GM19397 (cell line): Measurements from ENCODE around the gene ANXA11.
"Not testable (repeated sequence)": the region's sequence is repeated elsewhere in the genome, so short reads cannot be mapped to it uniquely, and the experiment has no call there.

Experiments
- ATAC-seq: cut with Tn5 transposase; IDR thresholded peaks from one replicate; pipeline ENCODE4 v1.9.1; 2021; ENCODE audit warnings: mild to moderate bottlenecking, moderate library complexity; ENCODE audit not compliant: unreplicated experiment

The ANXA11 gene

DNA sequence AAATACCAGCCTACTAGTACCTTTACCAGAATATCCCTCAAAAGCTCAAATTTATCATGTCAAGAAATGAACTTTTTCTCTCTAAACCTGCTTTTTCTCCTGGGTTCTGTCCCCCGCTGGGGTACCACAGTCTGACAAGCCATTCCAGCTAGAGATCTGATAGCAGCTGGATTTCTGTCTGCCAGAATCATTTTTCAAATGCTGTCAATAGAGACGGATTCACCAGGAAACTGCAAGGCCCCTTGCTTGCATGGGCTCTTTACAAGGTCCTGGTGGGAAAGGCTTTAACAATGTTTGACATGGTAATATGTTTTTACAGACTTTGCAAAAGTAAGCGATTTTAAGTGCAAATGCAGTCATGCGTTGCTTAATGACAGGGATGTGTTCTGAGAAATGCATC is 4.9 kb upstream of the ANXA11 start:
- no peak for ATAC-seq

GRCh38 chr10:80207768-80208370 is 2.5 kb upstream of the ANXA11 start:
- no peak for ATAC-seq

- ATAC-seq: no peak
Observed at GRCh38 chr10:80206277-80206655, 929 bp upstream of the ANXA11 start.

- ATAC-seq: peak; percentile 40
Observed at GRCh38 chr10:80204677-80205476, 460 bp downstream of the ANXA11 start.

DNA sequence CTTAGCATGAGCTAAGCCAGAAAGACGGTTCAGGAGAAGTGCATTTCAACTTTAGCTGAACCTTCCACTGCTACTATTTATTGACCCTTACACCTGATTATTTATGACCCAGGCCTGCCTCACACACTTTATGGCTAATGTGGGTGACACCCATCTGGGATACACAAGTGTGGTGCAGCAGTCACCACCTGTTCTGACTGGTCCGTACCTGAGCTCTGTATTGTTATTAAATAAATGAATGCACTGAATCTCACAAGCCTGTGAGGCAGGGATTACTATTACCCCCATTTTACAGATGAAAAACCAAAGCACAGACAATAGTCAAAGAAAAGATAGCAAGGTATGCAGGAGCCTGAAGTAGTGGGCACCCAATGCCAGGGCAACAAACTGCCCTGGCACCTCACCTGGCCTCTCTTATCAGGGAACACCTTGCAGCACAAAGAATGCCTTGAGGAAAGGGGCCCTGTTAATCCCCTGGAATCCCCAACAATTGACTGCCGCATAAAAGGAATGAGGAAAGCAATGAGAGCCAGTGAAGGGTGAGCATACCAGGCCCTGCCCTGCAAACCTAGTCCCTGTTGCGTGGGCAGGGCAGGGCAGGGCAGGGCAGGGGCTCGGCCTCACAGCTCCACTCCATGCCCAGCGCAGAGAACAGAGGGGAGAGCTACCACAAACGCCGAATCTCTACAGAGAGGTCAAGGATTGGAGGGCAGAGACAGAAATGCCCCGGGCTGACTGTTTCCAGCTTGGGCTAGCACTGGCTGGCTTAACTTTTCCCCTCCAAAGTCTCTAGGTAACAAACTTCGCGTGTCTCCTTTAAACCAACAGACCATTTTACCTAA is 1.3 kb downstream of the ANXA11 start:
- no peak for ATAC-seq

DNA sequence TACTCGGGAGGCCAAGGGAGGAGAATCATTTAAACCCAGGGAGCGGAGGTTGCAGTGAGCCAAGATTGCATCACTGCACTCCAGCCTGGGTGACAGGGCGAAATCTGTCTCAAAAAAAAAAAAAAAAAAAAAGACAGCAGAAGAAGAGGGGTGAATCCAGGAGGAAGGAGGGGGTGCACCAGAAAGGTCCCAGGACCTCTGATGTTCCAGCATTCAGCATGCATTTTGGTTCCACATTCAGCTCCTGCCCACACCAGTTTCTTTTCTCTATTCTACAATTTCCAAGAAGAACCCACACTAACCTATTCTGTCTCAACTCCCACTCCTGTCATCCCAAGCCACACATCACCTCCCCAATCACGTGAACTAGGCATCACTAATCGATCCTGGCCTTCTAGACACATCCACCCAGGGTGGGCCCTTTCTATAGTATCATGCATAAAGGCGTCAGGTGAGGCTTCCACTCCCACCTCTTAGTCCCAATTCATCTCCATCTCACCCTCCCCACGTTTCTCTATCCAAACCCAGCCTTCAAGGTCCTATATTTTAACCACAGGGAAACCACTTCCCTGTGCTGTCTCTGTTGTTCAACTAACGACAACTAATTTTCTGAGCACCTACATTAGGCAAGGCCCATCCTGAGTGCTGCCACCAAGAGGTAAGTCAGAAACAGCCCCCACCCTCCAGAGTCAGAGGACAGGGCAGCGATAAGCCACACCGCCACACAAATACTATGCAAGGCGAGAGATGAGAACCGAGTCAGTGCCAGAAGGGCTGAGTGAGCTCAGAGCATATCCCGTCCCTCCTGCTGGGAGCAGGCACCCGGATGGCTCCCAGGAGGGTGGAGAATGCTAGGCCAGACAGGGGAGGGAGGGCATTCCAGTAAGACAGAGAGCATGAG is 2.2 kb downstream of the ANXA11 start:
- ATAC-seq: peak; percentile 38

GRCh38 chr10:80202530-80202929 is 2.8 kb downstream of the ANXA11 start:
- not testable (repeated sequence) for ATAC-seq

- ATAC-seq: no peak
Observed at GRCh38 chr10:80201608-80202141, 3.7 kb downstream of the ANXA11 start.

DNA sequence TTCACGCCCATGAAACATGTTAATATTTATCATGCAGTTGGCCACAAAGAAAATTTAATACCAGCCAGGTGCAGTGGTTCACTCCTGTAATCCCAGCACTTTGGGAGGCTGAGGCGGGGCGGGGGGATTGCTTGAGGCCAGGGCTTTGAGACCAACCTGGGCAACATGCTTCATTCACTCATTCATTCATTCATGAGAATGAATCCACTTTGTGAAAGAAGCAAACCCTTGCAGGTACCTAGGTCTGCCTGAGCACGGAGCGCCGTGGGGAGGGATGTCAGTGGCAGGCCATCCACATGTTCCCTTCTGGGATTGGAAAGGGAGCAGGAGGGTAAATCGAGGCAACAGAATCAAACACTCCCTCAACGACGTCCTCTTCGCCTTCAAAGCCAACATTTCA is 4.7 kb downstream of the ANXA11 start:
- no peak for ATAC-seq

DNA sequence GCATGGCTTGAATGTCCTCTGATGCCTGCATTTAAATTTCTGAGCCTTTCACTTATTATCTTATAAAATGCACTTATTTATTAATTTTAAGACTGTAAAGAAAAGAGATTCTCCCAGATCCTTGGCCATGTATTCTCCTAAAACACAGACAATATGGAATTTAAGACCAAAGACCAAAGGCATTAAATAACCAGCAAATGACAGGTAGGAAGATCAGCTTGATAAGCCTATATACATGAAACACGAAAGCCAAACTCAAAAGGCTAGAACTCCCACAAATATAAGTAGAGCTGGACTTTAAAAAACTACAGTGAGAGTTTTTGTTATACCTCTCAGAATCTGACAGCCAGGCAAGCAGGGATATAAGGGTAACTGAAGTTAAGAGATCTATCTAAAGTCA is 5.1 kb downstream of the ANXA11 start:
- ATAC-seq: no peak

- ATAC-seq: no peak
Observed at GRCh38 chr10:80199828-80200227, 5.5 kb downstream of the ANXA11 start.

DNA sequence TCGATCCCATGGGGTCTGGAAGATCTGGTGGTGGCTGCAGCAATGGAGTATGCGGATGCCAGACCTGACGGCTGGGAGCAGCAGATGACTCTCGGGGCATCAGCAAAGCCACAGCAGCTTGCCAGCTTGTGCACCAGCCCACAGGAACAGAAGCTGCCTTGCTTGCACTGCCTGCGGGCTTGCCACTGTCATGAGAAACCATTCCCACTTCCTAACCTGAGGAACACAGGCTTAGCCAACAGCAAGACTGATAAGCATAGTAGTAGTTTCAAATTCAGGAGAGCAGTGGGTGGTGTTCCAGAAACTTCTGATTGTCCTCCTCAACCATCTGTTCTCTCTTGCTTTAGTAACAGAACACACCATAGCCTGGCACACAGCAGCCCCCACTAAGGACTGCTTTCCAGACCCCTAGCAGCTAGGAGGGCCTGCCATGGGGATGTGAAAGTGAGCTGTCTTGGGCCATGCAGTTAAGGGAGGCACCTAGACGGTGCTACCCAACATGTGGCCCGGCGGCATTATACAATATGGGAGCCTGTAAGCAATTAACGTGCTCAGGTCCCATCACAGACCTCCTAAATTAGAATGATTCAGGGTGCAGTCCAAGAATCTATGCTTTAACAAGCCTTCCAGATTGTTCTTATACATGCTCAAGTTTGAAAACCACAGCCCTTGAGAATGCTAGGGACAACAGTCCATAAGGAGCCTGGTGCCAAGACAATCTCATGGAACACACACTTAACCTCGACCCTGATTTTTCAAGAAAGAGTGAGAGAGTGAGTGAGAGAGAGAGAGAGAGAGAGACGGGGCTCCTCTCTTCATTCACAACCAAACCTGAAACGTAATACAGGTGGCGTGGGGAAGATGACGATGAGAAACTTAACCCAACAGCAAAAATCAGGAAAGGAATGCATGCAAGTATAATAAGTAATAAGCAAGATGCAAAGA is 7.1 kb downstream of the ANXA11 start:
- ATAC-seq: no peak

DNA sequence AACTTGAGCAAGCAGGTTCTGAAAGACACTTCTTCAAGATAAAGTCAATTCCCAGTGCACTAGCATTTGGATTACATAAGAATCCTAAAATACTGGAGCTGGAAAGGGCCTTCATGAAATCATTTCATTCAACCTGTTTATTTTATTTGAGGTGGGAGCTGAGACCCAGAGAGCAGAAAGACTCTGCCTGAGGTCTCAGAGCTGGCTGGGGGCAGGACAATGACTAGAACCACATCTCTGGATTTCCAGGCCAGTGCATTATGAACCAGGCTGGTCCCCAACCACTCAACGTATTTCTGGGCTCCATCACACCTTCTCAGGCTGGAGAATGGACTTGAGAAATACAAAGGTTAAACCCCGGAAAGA is 8.4 kb downstream of the ANXA11 start:
- ATAC-seq: peak; percentile 7

- ATAC-seq: peak; percentile 82
Observed at GRCh38 chr10:80196270-80196949, 8.9 kb downstream of the ANXA11 start.

GRCh38 chr10:80195046-80195574 is 10.2 kb downstream of the ANXA11 start:
- ATAC-seq: no peak

DNA sequence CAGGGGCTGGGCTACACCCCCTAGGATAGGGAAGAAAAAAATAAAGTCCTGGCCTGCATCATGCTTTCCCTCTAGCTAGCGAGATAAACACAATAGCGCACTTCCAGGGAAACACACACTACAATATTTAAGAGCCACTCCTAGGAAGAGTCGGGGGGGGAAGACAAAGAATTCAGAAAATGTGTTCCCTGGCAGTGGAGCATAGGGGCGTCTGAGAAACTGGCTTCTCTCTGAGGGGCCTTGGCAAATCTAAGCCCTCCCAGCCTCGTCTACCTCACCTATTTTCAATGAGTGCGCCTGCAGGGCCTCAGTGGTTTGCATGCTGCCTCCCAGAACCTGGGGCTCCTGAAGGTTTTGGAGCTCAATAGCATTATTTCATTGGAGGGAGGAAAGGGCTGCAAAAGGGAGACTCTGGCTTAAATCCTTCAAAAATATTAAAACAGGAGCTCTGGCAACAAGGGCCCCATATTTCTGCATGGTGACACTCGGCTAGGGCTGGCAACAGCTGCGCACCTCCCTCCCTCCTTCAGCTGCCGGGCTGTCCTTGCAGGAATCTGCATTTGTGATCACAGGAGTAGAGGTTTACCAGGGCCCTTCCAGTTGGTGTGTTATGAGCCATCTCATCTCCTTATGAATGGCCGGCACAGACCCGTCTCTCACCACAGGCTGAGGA is 10.8 kb downstream of the ANXA11 start:
- no peak for ATAC-seq

DNA sequence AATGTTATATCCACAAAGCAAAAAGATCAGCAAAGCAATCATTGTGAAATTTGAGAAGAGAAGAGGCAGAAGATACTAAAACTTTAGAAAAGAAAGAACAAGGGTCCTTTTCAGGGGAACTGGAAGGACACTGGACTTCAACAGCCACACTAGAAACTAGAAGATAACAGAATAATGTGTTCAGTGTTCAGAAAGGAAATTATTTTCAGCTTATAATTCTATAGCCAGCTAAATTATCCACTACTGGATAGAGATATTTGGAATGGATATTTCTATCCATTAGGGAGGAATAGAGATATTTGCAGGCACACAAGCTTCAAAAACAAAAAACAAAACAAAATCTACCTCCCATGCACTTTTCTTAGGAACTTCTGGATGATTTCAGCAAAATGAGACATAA is 12.8 kb downstream of the ANXA11 start:
- no peak for ATAC-seq
